Fibroblast of pulmonary artery (primary cell): ENCODE data around the gene TM4SF18.

Source experiments
- DNase-seq: peaks from one replicate; pipeline ENCODE4 v3.0.0-alpha.2; 2010; ENCODE audit warnings: low read depth
- H3K4me3 ChIP-seq: replicated peaks from 2 replicates; pipeline ENCODE4 v1.5.1; 2011; ENCODE audit warnings: low read depth, mild to moderate bottlenecking, control low read depth, low read length, moderate library complexity
- CTCF ChIP-seq: IDR thresholded peaks from 2 replicates; pipeline ENCODE4 v1.5.1; 2011; ENCODE audit warnings: mild to moderate bottlenecking, control low read depth, low read length, inconsistent platforms; ENCODE audit errors: missing control alignments

The TM4SF18 gene

GRCh38 chr3:149366941-149367840 is 33.8 kb upstream of the TM4SF18 start:
- DNase-seq: peak; percentile 71
- H3K4me3 ChIP-seq: no peak overlapping the region
- TF ChIP-seq CTCF: no peak

GRCh38 chr3:149366031-149366430 is 32.6 kb upstream of the TM4SF18 start:
- DNase-seq: no peak
- no peak overlapping the region for H3K4me3 ChIP-seq
- TF ChIP-seq CTCF: no peak

GRCh38 chr3:149364624-149365023 is 31.2 kb upstream of the TM4SF18 start:
- no peak overlapping the region for H3K4me3 ChIP-seq
- no peak for TF ChIP-seq CTCF
- DNase-seq: no peak

GRCh38 chr3:149363053-149363452 is 29.6 kb upstream of the TM4SF18 start:
- no peak for DNase-seq
- H3K4me3 ChIP-seq: no peak overlapping the region
- no peak for TF ChIP-seq CTCF

GRCh38 chr3:149362366-149362765 is 28.9 kb upstream of the TM4SF18 start:
- H3K4me3 ChIP-seq: no peak overlapping the region
- no peak for TF ChIP-seq CTCF
- DNase-seq: no peak

- no peak for TF ChIP-seq CTCF
- no peak overlapping the region for H3K4me3 ChIP-seq
- DNase-seq: no peak
Observed at GRCh38 chr3:149356630-149357029, 23.2 kb upstream of the TM4SF18 start.
